Hepatocyte (in vitro differentiated cells): ENCODE measurements around the gene CAPZA2. TPM values are rescaled to one million over a fixed set of nuclear protein-coding genes. Genes with fewer than 3 reads are reported as not detected.

ENCODE experiments used
- DNase-seq: peaks from one replicate; pipeline ENCODE4 v3.0.0-alpha.2; 2016; ENCODE audit warnings: low spot score
- H2AFZ ChIP-seq: fragments of 200-600 bp; sonication (generic); 2 replicates; pipeline ENCODE4 v1.6.0; 2016; ENCODE audit warnings: antibody characterized with exemption, mild to moderate bottlenecking
- H3K27ac ChIP-seq: fragments of 200-600 bp; sonication (generic); 2 replicates; pipeline ENCODE4 v1.5.1; 2016; ENCODE audit warnings: mild to moderate bottlenecking
- H3K27me3 ChIP-seq: fragments of 200-600 bp; sonication (generic); 2 replicates; pipeline ENCODE4 v1.6.1; 2016
- H3K36me3 ChIP-seq: fragments of 200-600 bp; sonication (generic); replicated peaks from 2 replicates; pipeline ENCODE4 v1.5.1; 2016; ENCODE audit warnings: low read depth; ENCODE audit not compliant: insufficient read depth
- H3K4me1 ChIP-seq: fragments of 200-600 bp; sonication (generic); 2 replicates; pipeline ENCODE4 v1.5.1; 2016; ENCODE audit warnings: mild to moderate bottlenecking, moderate library complexity; ENCODE audit not compliant: insufficient read depth
- H3K4me2 ChIP-seq: fragments of 200-600 bp; sonication (generic); 2 replicates; pipeline ENCODE4 v1.6.0; 2016
- H3K4me3 ChIP-seq: fragments of 200-600 bp; sonication (generic); 2 replicates; pipeline ENCODE4 v1.5.1; 2016; ENCODE audit warnings: mild to moderate bottlenecking
- H3K79me2 ChIP-seq: fragments of 200-600 bp; sonication (generic); 2 replicates; pipeline ENCODE4 v1.6.0; 2017; ENCODE audit warnings: mild to moderate bottlenecking
- H3K9me2 ChIP-seq: fragments of 200-600 bp; sonication (generic); replicated peaks from 2 replicates; pipeline ENCODE4 v1.6.0; 2017; ENCODE audit warnings: mild to moderate bottlenecking; ENCODE audit not compliant: insufficient read depth
- H3K9me3 ChIP-seq: fragments of 200-600 bp; sonication (generic); 2 replicates; pipeline ENCODE4 v1.5.1; 2016; ENCODE audit warnings: low read depth, mild to moderate bottlenecking
- H4K20me1 ChIP-seq: fragments of 200-600 bp; sonication (generic); 2 replicates; pipeline ENCODE4 v1.6.0; 2016; ENCODE audit warnings: mild to moderate bottlenecking; ENCODE audit not compliant: insufficient read depth, poor library complexity, severe bottlenecking
- CTCF ChIP-seq: fragments of 200-600 bp; sonication (generic); IDR thresholded peaks from 2 replicates; pipeline ENCODE4 v1.5.1; 2016; ENCODE audit warnings: antibody characterized with exemption, mild to moderate bottlenecking; ENCODE audit not compliant: poor library complexity
- EZH2 ChIP-seq: fragments of 200-600 bp; sonication (generic); IDR thresholded peaks from 2 replicates; pipeline ENCODE4 v1.6.1; 2016; ENCODE audit warnings: antibody characterized with exemption, mild to moderate bottlenecking, borderline replicate concordance
- EZH2phosphoT487 ChIP-seq: fragments of 200-600 bp; sonication (generic); IDR thresholded peaks from one replicate; pipeline ENCODE4 v1.6.1; 2018; ENCODE audit warnings: antibody characterized with exemption, mild to moderate bottlenecking, low read depth, moderate library complexity; ENCODE audit not compliant: unreplicated experiment, severe bottlenecking
- WGBS: methylation state at CpG from one replicate; pipeline ENCODE4 v1.1.6; 2016; ENCODE audit warnings: low lambda C conversion rate; ENCODE audit errors: missing lambda C conversion rate; 5-methylcytosine and 5-hydroxymethylcytosine counted together
- polyA plus RNA-seq: library from polyadenylated mRNA; unstranded; fragments of >200 nt; fragmentation: Nextera tagmentation; extraction: Ambion mirVana; gene quantifications from 2 replicates; pipeline ENCODE4 v1.2.1, GENCODE V29; 2016
- total RNA-seq: library from RNA; depleted of rRNA; stranded (reverse); fragments of >200 nt; gene quantifications from 2 replicates; pipeline ENCODE4 v1.2.3, GENCODE V29; 2014

Gene CAPZA2
- total and polyA plus RNA-seq, 2 experiments from 2014 or later, result 151 to 154 TPM

DNA sequence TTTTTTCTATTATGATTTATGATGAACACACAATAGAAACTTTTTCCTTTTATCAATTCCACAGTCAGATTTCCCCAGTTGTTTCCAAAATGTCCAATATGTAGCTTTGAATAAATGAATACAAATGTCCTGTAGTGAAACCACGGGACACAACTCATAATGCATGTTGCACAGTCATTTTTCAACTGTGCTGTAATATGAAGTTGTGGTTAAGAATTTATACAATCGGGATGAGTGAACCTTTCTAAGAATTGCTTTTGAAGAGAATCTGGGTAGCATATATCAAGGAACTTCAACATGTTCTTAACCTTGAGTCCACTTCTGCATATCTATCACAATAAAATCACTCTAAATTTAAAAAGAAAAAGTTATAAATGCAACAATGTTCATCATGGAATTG is 76.3 kb downstream of the CAPZA2 start:
- Histone ChIP-seq H3K4me2 (no peak overlapping the region), H3K9me3 (no peaks in the 10 kb centered on the region), H3K4me3 (no peak overlapping the region), H3K27ac (no peak overlapping the region), H3K79me2 (no peaks in the 10 kb centered on the region), H3K9me2 (no peaks in the 10 kb centered on the region), H4K20me1 (no peaks in the 10 kb centered on the region), H3K27me3 (no peaks in the 10 kb centered on the region), H3K4me1 (no peaks in the 10 kb centered on the region), H2AFZ (no peak overlapping the region), H3K36me3 (no peaks in the 10 kb centered on the region)
- no peak for DNase-seq
- TF ChIP-seq EZH2phosphoT487, result no peak
- no peak for TF ChIP-seq EZH2
- TF ChIP-seq CTCF, result no peak
- 91% methylated on average over 2 of the region's 2 CpGs for WGBS

- Histone ChIP-seq H3K9me3 (no peaks in the 10 kb centered on the region), H3K4me2 (no peak overlapping the region), H3K4me3 (no peak overlapping the region), H4K20me1 (no peaks in the 10 kb centered on the region), H3K27ac (no peak overlapping the region), H3K4me1 (no peaks in the 10 kb centered on the region), H3K27me3 (no peaks in the 10 kb centered on the region), H3K79me2 (no peaks in the 10 kb centered on the region), H3K9me2 (no peaks in the 10 kb centered on the region), H2AFZ (no peak overlapping the region), H3K36me3 (no peaks in the 10 kb centered on the region)
- TF ChIP-seq EZH2, result no peak
- no peak for TF ChIP-seq CTCF
- TF ChIP-seq EZH2phosphoT487, result no peak
- 81% methylated on average over 8 of the region's 8 CpGs for WGBS
- no peak for DNase-seq
These were observed 78.4 kb downstream of the CAPZA2 start for GRCh38 chr7:116940689-116941370.

DNA sequence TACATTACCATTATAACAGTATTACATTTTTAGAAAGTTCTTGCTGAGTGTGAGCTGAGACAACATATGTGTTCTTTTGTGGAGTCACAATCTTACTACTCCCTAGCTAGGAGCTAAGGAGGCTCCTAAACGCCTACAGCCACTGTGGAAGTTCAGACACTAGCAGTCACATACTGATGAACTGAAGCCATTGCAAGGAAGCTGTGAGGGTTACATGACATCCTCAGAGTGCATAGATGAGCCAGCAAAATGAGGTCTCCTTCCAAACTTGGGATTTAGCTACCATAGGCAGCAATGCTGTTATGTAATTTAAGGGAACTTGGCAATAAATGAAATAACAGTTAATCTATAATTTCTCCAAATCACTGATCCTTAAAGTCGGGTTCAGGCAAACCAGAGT is 80.1 kb downstream of the CAPZA2 start:
- Histone ChIP-seq H3K36me3 (no peaks in the 10 kb centered on the region), H3K9me3 (no peaks in the 10 kb centered on the region), H3K79me2 (no peaks in the 10 kb centered on the region), H4K20me1 (no peaks in the 10 kb centered on the region), H3K4me1 (no peaks in the 10 kb centered on the region), H3K4me2 (no peak overlapping the region), H3K4me3 (no peak overlapping the region), H2AFZ (no peak overlapping the region), H3K27ac (no peak overlapping the region), H3K9me2 (no peaks in the 10 kb centered on the region), H3K27me3 (no peaks in the 10 kb centered on the region)
- TF ChIP-seq EZH2, result no peak
- TF ChIP-seq EZH2phosphoT487, result no peak
- TF ChIP-seq CTCF, result no peak
- DNase-seq, result no peak
- 82% methylated on average over 2 of the region's 2 CpGs for WGBS
